SK-N-SH (cell line): ENCODE data around the gene ARHGDIB. TPM values are rescaled to one million over a fixed set of nuclear protein-coding genes. Genes with fewer than 3 reads are reported as not detected.

Experiments
- CTCF ChIA-PET: fragments of 300-600, 350-600 bp; formaldehyde crosslinking; extraction: SDS; loops from one replicate; lab custom pipeline; 2021; lab: Yijun Ruan, JAX
- POLR2A ChIA-PET: fragments of 350-600 bp; sonication (Branson Sonifier 250); formaldehyde crosslinking; extraction: SDS; loops from one replicate; lab custom pipeline; 2020; ENCODE audit warnings: antibody characterized with exemption, inconsistent platforms; lab: Yijun Ruan, JAX
- DNase-seq: peaks from one replicate; pipeline ENCODE4 v3.0.0; 2012
- H2AFZ ChIP-seq: fragments of 200-600 bp; sonication (generic); 2 replicates; pipeline ENCODE4 v1.8.1; 2016; ENCODE audit warnings: antibody characterized with exemption, mild to moderate bottlenecking, low read depth
- H3F3A ChIP-seq: fragments of 200-600 bp; sonication (generic); replicated peaks from 2 replicates; pipeline ENCODE3; 2016; ENCODE audit warnings: antibody characterized with exemption, mild to moderate bottlenecking; ENCODE audit not compliant: insufficient read depth
- H3K27ac ChIP-seq, 2 experiments: fragments of 200-500 bp in 1 of 2; fragments of 200-600 bp in 1 of 2; sonication (Bioruptor generic) in 1 of 2; sonication (generic), shearing (Covaris generic) in 1 of 2; 2 replicates each; pipeline versions ENCODE4 v1.5.1 to v1.6.1; 2014 to 2016; ENCODE audit warnings: low read depth in 2 of 2, inconsistent platforms in 1 of 2, low read length in 1 of 2, mild to moderate bottlenecking in 1 of 2, mixed read lengths in 1 of 2
- H3K27me3 ChIP-seq: fragments of 200-600 bp; sonication (generic), shearing (Covaris generic); 2 replicates; pipeline ENCODE4 v1.6.1; 2016; ENCODE audit warnings: mixed run types; ENCODE audit not compliant: insufficient read depth
- H3K36me3 ChIP-seq, 2 experiments: fragments of 200-500 bp in 1 of 2; fragments of 200-600 bp in 1 of 2; sonication (Bioruptor generic) in 1 of 2; sonication (generic) in 1 of 2; replicated peaks in 1 of 2; 2 replicates each; pipeline versions ENCODE3 to v1.5.1; 2014 to 2016; ENCODE audit warnings: low read length in 1 of 2, mild to moderate bottlenecking in 1 of 2; ENCODE audit not compliant: insufficient read depth in 2 of 2, control insufficient read depth in 1 of 2
- H3K4me1 ChIP-seq, 2 experiments: fragments of 200-500 bp in 1 of 2; fragments of 200-600 bp in 1 of 2; sonication (Bioruptor generic) in 1 of 2; sonication (generic), shearing (Covaris generic) in 1 of 2; 2 replicates each; pipeline versions ENCODE4 v1.5.1 to v1.6.1; 2014 to 2016; ENCODE audit warnings: low read depth in 1 of 2, low read length in 1 of 2, mixed run types in 1 of 2; ENCODE audit not compliant: insufficient read depth in 2 of 2, control insufficient read depth in 1 of 2
- H3K4me2 ChIP-seq: fragments of 200-600 bp; sonication (generic), shearing (Covaris generic); 2 replicates; pipeline ENCODE4 v1.6.1; 2017; ENCODE audit warnings: mixed run types
- H3K4me3 ChIP-seq, 2 experiments: fragments of 200-500 bp in 1 of 2; fragments of 200-600 bp in 1 of 2; sonication (Bioruptor generic) in 1 of 2; sonication (generic), shearing (Covaris generic) in 1 of 2; 2 replicates each; pipeline versions ENCODE4 v1.5.1 to v1.8.1; 2014 to 2016; ENCODE audit warnings: low read depth in 2 of 2, inconsistent platforms in 1 of 2, low read length in 1 of 2, mild to moderate bottlenecking in 1 of 2, mixed read lengths in 1 of 2, moderate library complexity in 1 of 2
- H3K79me2 ChIP-seq: fragments of 200-600 bp; sonication (generic); 2 replicates; pipeline ENCODE4 v1.8.1; 2017; ENCODE audit warnings: mild to moderate bottlenecking; ENCODE audit not compliant: insufficient read depth
- H3K9ac ChIP-seq: fragments of 200-600 bp; sonication (generic); 2 replicates; pipeline ENCODE4 v1.6.1; 2017; ENCODE audit warnings: mixed run types
- H3K9me2 ChIP-seq: fragments of 200-600 bp; sonication (generic); 2 replicates; pipeline ENCODE4 v1.6.1; 2017; ENCODE audit warnings: mixed run types
- H3K9me3 ChIP-seq: fragments of 200-600 bp; sonication (generic); 2 replicates; pipeline ENCODE4 v1.6.1; 2017; ENCODE audit warnings: mixed run types, mild to moderate bottlenecking, moderate library complexity
- H4K20me1 ChIP-seq: fragments of 200-600 bp; sonication (generic); 2 replicates; pipeline ENCODE4 v1.6.1; 2017; ENCODE audit warnings: mild to moderate bottlenecking, mixed run types; ENCODE audit not compliant: insufficient read depth
- EP300 ChIP-seq, 2 experiments: IDR thresholded peaks; 2 replicates each; pipeline versions ENCODE4 v1.4.0 to v1.6.1; 2012; ENCODE audit warnings: borderline replicate concordance in 1 of 2, low read depth in 1 of 2, low read length in 1 of 2
- EZH2phosphoT487 ChIP-seq: fragments of 200-600 bp; sonication (generic); IDR thresholded peaks from 2 replicates; pipeline ENCODE4 v1.6.1; 2017; ENCODE audit warnings: low read depth, mixed run types, mild to moderate bottlenecking, antibody characterized with exemption, moderate library complexity, borderline replicate concordance
- NRF1 ChIP-seq: IDR thresholded peaks from 2 replicates; pipeline ENCODE4 v1.6.1; 2012; ENCODE audit warnings: low read depth, mild to moderate bottlenecking, low read length
- RCOR1 ChIP-seq: fragments of 150-350 bp; IDR thresholded peaks from 2 replicates; pipeline ENCODE4 v1.6.1; 2017; ENCODE audit warnings: antibody characterized with exemption, low read length
- RXRA ChIP-seq: IDR thresholded peaks from 2 replicates; pipeline ENCODE4 v1.4.0; 2012; ENCODE audit warnings: low read depth, mild to moderate bottlenecking, borderline replicate concordance
- SIN3A ChIP-seq: IDR thresholded peaks from 2 replicates; pipeline ENCODE4 v1.6.1; 2012; ENCODE audit warnings: low read depth, mild to moderate bottlenecking, low read length, moderate library complexity, borderline replicate concordance
- TEAD4 ChIP-seq: IDR thresholded peaks from 2 replicates; pipeline ENCODE4 v1.4.0; 2012; ENCODE audit warnings: mild to moderate bottlenecking, borderline replicate concordance; ENCODE audit not compliant: insufficient read depth
- WGBS: methylation state at CpG from one replicate; pipeline ENCODE4 v1.1.6; 2017; ENCODE audit warnings: low lambda C conversion rate; 5-methylcytosine and 5-hydroxymethylcytosine counted together
- polyA plus RNA-seq, 3 experiments: library from polyadenylated mRNA; depleted of rRNA; stranded (reverse); fragments of >200 nt; gene quantifications; 2 replicates each; pipeline ENCODE4 v1.2.3, GENCODE V29; 2012
- TF ChIP-seq, protein P1 (sequence below): IDR thresholded peaks from 2 replicates; pipeline ENCODE4 v1.4.0; 2012; ENCODE audit warnings: low read depth, borderline replicate concordance
- TF ChIP-seq, protein P2 (sequence below): IDR thresholded peaks from 2 replicates; pipeline ENCODE4 v1.4.0; 2012; ENCODE audit warnings: low read depth, borderline replicate concordance

ARHGDIB gene
- polyA plus RNA-seq, 1 of the 3 experiments (the other 2 are of a cell fraction), result 362 TPM

DNA sequence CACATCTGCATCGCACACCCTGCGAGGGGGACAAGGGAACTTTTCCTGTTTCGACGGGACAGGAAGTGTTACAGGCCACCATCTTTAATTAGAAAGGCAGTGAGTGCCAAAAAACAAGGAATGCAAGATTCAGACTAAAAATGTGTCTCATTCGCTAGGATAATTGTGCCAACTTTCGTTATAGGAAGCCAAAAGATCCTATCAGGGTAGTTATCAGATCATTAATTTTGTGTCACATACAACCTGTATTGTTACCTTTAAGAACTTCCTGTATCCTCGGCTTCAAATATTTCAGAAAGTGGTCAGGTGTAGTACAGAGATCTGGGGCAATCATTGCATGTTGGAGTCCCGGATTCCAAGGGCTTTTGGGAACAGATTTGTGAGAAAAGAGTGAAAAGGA lies 56.5 kb downstream of the ARHGDIB start:
- Histone ChIP-seq H4K20me1 (no peaks in the 10 kb centered on the region), H3K36me3 (no peaks in the 10 kb centered on the region), H3K4me1 (no peaks in the 10 kb centered on the region; a peak in 1 of 4 replicates), H3K4me2 (no peak overlapping the region), H2AFZ (0 out of 2 replicates have a peak overlapping the region, but pooled peaks have one; percentile 45), H3K27me3 (no peaks in the 10 kb centered on the region), H3K79me2 (no peaks in the 10 kb centered on the region), H3K27ac (no peak overlapping the region; a peak in 1 of 4 replicates), H3K4me3 (no peak overlapping the region), H3F3A (no peaks in the 10 kb centered on the region), H3K9me2 (no peaks in the 10 kb centered on the region), H3K9ac (no peak overlapping the region), H3K9me3 (no peaks in the 10 kb centered on the region)
- ChIA-PET POLR2A (no interaction called here), CTCF (no interaction called here)
- no peak for DNase-seq
- TF ChIP-seq RCOR1, result no peak
- no peak for TF ChIP-seq NRF1
- no peak for TF ChIP-seq SIN3A
- TF ChIP-seq EZH2phosphoT487, result no peak
- TF ChIP-seq RXRA, result no peak
- 83% methylated on average over 8 of the region's 8 CpGs for WGBS

DNA sequence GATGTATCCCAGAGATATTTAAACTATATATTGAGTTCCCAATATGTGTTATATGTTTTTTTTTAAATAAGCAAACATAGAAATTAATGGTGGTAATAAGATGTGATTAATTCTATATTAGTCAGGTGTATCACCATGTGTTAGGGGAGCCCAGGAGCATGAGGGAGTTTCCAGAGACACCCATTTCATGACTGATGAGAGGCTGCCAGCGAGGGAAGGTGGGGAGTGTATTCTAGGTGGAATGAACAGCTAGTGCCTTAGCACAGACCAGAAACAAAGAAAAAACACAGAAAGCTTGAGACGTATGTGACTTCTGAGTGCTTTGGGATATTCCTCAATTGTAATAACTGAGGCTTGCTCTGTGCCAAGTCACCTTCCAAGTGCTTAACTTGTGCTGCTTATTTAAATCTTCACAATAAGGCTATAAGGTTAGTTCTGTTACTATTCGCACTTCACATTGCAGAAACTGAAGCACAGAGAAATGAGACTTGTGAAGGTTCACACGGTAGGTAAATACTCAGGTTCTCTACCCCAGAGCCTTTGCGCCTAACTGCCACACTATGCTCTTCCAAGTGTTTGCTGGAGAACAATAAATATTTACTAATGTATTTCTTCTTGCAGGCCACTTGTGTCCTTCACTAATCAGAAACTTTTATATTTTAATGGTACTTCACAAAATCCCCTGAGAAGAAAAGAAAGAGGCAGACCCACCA lies 57.9 kb downstream of the ARHGDIB start:
- Histone ChIP-seq H3K27me3 (no peaks in the 10 kb centered on the region), H3K4me1 (no peaks in the 10 kb centered on the region; a peak in 1 of 4 replicates), H3K9ac (no peak overlapping the region), H3K27ac (no peak overlapping the region; a peak in 1 of 4 replicates), H3K4me3 (no peak overlapping the region), H3F3A (no peaks in the 10 kb centered on the region), H3K79me2 (no peaks in the 10 kb centered on the region), H3K9me2 (no peaks in the 10 kb centered on the region), H4K20me1 (no peaks in the 10 kb centered on the region), H3K4me2 (no peak overlapping the region), H3K9me3 (no peaks in the 10 kb centered on the region), H2AFZ (no peak overlapping the region), H3K36me3 (no peaks in the 10 kb centered on the region)
- WGBS, result 95% methylated on average over 5 of the region's 5 CpGs
- POLR2A ChIA-PET, result no interaction called here
- CTCF ChIA-PET, result interaction anchor here (1.7 kb wide), 1 partner anchor 10 kb away, joined by 5 read pairs; no protein-coding TSS in a partner anchor
- TF ChIP-seq, protein P1, sequence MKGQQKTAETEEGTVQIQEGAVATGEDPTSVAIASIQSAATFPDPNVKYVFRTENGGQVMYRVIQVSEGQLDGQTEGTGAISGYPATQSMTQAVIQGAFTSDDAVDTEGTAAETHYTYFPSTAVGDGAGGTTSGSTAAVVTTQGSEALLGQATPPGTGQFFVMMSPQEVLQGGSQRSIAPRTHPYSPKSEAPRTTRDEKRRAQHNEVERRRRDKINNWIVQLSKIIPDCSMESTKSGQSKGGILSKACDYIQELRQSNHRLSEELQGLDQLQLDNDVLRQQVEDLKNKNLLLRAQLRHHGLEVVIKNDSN, result no peak
- TF ChIP-seq, protein P2, sequence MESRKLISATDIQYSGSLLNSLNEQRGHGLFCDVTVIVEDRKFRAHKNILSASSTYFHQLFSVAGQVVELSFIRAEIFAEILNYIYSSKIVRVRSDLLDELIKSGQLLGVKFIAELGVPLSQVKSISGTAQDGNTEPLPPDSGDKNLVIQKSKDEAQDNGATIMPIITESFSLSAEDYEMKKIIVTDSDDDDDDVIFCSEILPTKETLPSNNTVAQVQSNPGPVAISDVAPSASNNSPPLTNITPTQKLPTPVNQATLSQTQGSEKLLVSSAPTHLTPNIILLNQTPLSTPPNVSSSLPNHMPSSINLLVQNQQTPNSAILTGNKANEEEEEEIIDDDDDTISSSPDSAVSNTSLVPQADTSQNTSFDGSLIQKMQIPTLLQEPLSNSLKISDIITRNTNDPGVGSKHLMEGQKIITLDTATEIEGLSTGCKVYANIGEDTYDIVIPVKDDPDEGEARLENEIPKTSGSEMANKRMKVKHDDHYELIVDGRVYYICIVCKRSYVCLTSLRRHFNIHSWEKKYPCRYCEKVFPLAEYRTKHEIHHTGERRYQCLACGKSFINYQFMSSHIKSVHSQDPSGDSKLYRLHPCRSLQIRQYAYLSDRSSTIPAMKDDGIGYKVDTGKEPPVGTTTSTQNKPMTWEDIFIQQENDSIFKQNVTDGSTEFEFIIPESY, result no peak
- no peak for TF ChIP-seq TEAD4
- TF ChIP-seq EP300 (IDR thresholded peaks at IDR 0.05; ENCODE audit: borderline replicate concordance in 1 of 2, low read depth in 1 of 2, low read length in 1 of 2), result no peak
- DNase-seq, result no peak
